C4-2B (cell line): ENCODE results near the gene GBGT1.

ENCODE experiments used
- ZFX ChIP-seq: fragments of 450-650 bp; IDR thresholded peaks from 2 replicates; pipeline ENCODE4 v1.6.1; 2017
- TF ChIP-seq, protein P1 (sequence below): fragments of 450-650 bp; conservative IDR thresholded peaks from 2 replicates; pipeline ENCODE4 v1.5.1; 2017; ENCODE audit warnings: mild to moderate bottlenecking

DNA sequence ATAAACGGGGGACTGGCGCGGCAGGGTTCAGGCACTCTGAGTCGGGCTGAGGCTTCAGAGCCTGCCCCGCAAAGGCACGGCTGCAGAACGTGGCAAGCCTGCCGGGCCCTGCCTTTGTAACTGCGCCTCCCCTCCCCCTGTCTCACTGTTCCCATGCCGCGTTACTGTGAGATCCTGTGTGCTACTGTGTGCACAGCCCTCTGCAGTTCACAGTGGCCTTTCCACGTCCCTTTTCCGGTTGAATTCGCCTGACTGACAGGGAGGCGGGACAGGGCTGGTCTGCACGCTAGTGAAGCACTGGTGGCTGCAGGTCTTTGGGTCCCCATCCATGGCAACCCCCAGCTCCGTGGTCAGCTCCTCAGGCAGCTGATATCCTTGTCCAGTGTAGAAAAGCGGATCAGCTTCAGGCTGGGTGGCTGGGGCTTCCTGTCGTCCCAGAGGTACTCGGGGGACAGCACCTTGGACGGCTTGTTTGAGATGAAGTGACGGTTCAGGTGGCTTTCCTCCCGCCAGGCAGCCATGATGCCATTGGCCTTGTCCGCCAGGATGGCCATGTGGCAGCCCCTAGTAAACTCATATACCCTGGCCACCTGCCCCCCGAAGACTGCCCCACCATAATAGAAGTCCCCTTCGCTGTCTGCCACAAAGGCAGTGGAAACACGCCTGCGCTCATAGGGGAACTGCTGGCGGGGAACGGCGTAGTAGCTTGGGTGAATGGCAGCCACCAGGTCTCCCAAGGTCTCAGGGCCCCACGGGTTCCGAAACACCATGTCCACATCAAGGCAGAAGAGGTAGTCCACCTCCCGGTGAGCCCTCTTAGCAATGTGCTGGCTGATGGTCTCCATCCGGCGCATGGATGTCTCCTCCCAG, 10.3 kb downstream of the GBGT1 start:
- TF ChIP-seq, protein P1, sequence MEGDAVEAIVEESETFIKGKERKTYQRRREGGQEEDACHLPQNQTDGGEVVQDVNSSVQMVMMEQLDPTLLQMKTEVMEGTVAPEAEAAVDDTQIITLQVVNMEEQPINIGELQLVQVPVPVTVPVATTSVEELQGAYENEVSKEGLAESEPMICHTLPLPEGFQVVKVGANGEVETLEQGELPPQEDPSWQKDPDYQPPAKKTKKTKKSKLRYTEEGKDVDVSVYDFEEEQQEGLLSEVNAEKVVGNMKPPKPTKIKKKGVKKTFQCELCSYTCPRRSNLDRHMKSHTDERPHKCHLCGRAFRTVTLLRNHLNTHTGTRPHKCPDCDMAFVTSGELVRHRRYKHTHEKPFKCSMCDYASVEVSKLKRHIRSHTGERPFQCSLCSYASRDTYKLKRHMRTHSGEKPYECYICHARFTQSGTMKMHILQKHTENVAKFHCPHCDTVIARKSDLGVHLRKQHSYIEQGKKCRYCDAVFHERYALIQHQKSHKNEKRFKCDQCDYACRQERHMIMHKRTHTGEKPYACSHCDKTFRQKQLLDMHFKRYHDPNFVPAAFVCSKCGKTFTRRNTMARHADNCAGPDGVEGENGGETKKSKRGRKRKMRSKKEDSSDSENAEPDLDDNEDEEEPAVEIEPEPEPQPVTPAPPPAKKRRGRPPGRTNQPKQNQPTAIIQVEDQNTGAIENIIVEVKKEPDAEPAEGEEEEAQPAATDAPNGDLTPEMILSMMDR: no peak
- no peak for TF ChIP-seq ZFX
